OCI-M2 (cell line): ENCODE data around the gene TXN2.
A peak's percentile ranks its signal among the peaks of the same experiment; 100 is the strongest.
"Not testable (repeated sequence)": the region's sequence is repeated elsewhere in the genome, so short reads cannot be mapped to it uniquely, and the experiment has no call there.

ENCODE experiments used
- DNase-seq: peaks from one replicate; lab custom pipeline; 2025; ENCODE audit not compliant: unreplicated experiment; lab: John Stamatoyannopoulos, UW

Gene TXN2, protein sequence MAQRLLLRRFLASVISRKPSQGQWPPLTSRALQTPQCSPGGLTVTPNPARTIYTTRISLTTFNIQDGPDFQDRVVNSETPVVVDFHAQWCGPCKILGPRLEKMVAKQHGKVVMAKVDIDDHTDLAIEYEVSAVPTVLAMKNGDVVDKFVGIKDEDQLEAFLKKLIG

GRCh38 chr22:36481393-36482168 is at the start of gene TXN2:
Gene TXN2, minus strand, starts transcription at chr22:36481640. Its CDS starts 803 bp downstream, at chr22:36480837.
- DNase-seq = peak; percentile 43

DNA sequence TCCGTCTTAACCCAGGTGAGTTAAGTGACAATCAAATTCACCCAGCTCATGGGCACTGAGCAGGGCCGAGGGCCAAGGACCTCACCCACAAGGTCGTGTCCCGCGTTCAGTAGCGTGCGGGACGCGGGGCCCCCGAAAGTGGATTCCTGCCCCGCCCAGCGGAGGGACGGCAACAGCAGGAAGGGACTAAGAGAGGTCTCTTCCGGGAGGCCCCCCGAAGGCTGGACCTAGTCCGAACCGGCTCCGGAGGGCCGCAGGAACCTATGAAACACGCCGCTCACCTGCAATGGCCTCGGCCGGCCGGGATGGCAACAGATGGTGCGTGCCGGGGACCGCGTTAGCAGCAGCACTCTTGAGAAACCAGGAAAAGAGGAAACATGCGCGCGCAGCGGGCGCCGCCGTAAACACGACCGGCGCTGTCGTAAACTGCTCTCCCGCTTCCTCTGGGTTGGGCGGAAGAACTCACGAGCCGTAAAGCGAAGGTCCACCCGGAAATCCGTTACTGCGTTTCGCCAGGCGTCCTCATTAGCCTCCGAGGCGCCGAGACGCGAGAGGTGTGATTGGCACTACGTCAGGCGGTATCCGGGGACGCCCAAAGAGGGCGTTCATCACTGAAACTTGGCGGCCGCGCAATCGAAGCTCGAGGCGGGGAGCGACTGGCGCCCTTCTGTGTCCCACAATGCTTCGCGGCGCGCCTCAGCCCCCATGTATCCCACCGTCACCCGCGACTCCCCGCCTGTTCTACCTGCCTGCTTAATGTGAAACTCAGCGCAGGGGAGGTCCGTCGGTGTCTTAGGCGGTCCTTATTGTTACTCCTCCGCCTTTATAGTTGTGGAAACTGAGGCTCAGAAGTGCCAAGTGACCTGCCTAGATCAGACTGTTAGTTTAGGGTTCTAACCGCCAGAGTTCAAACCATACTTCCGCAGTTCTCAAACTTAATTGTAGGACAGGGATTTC is 47.6 kb upstream of the TXN2 start, which contains the start of gene EIF3D:
Gene EIF3D (minus strand): TSS at position 372 of the 957 bp plus-strand sequence. CDS start 3,045 bp downstream, outside the sequence.
- DNase-seq = peak; percentile 92

GRCh38 chr22:36528341-36528740 is 46.9 kb upstream of the TXN2 start:
- no peak for DNase-seq

GRCh38 chr22:36522662-36523061 is 41.2 kb upstream of the TXN2 start:
- no peak for DNase-seq

DNA sequence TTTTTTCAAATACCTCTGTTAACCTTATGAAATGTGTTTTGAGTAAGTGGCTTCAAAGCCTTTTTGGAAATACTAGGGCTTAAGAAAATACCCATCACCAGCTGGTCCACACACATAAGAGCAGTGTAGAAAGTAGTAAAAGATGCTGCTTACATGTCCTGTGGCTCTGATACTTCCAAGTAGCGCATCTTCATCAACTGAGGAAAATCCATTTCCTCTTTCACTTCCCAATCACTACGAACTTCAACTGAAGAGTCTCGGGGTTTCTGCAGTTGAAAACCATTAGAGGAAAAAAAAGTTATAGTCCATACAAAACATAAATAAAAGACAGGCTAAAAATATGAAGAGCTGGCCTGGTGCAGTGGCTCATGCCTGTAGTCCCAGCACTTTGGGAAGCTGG is 39.0 kb upstream of the TXN2 start:
- DNase-seq = no peak

GRCh38 chr22:36519906-36520305 is 38.5 kb upstream of the TXN2 start:
- DNase-seq = not testable (repeated sequence)

GRCh38 chr22:36514766-36515165 is 33.3 kb upstream of the TXN2 start:
- no peak for DNase-seq

- DNase-seq = no peak
Measured at GRCh38 chr22:36512991-36513390, 31.6 kb upstream of the TXN2 start.

- no peak for DNase-seq
Measured at GRCh38 chr22:36512333-36512732, 30.9 kb upstream of the TXN2 start.

GRCh38 chr22:36510966-36511881 is 29.8 kb upstream of the TXN2 start:
- no peak for DNase-seq

- no peak for DNase-seq
Measured at GRCh38 chr22:36510384-36510783, 28.9 kb upstream of the TXN2 start.

DNA sequence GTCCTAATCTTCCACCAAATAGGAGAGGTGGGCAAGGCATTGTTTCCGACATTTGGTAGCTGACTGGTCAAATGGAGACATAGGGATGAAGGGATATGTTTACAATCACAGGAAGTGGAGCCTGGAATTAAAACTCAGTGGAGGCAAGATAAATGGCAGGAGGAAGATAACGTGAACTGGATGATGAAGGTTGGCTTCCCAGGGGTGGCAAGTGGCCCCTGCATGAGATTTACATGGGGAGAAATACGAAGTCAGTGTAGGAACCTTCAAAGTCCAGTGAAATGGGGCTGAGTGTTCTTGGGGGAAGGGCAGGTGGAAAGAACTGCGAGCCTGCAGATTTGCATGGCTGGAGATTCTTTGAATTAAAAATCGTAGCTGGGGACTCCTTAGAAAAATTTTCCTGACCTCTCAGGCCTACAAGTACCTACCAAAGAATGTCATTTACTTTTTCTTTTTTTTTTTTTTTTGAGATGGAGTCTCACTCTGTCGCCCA is 26.1 kb upstream of the TXN2 start:
- DNase-seq = no peak

DNA sequence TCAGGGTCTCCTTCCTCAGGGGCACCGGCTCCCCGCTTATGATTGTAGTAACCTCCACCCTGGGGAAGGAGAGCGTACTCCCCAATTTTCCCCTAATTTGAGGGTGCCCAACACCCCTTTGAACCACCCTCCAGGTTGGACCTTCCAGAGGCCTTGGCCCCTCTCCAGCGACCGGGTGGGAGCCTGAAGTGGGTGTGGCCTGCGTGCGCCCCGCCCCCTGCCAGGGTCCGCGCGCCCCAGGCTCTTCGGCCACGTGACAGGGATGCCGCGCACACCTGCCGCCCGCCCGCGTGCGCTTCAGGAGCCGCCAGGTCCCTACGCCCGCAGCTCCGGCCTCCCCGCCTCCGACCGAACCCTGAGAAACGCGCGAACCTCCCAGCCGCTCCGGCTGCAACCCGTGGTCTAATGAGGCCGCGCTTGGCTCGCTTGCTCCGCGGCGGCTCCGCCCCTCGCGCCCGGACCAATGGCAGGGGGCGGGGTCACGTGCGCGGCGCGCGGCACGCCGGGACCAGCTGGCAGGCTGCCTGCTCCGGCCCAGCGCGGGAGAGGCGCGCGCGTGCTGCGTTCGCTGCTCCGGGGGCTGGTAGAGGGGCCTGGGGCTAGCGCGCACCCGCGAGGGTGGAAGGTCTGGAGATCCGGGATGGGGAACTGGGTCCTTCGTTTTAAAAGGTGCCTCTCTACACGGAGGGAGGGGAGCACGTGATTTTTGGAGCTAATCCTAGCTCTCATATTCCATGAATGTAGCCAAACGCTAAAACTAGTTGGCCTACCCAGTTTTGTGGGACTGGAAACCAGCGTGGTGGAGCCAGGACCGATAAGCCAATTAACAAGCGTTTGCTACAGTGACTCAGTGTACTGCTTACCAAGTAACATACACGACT is 25.4 kb upstream of the TXN2 start, which contains the start of gene FOXRED2:
Gene FOXRED2 (minus strand): TSS at position 404 of the 881 bp plus-strand sequence. CDS start 618 bp downstream, outside the sequence.
- peak; percentile 55 for DNase-seq

- no peak for DNase-seq
Measured at GRCh38 chr22:36505998-36506635, 24.7 kb upstream of the TXN2 start.

DNA sequence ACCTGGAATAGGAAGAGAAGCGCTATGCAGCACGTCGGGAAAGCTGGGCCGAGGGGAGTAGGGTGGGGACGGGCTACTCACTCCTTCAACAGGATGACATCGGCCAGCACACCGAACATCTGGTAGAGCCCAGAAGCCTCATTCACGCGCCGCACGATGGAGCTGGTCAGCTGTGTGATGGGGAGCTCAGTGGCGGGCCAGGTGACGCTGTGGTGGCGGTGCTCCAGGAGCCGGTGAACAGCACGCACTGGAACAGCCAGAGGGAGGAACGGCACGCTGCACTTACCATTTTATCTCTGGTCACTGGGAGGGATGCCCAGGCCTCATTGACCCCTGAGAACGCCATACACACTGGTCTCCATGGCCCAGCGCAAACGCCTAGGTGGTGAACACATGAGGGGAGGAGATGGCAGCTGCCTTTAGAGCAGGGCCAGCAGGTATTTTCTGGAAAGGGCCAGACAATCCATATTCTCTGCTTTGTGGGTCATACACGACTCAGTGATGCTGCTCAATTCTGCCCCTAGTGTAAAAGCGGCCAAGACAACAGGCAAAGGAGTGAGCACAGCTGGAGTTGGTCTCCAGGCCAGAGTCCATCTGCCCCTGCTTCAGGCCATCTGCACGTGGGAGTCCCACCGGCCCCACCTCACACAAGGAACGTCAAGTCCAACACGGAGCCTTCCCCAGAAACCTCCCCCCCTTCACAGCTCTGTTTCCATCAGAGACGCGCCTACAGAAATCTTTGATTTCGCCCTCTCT is 16.6 kb upstream of the TXN2 start:
- DNase-seq = no peak

DNA sequence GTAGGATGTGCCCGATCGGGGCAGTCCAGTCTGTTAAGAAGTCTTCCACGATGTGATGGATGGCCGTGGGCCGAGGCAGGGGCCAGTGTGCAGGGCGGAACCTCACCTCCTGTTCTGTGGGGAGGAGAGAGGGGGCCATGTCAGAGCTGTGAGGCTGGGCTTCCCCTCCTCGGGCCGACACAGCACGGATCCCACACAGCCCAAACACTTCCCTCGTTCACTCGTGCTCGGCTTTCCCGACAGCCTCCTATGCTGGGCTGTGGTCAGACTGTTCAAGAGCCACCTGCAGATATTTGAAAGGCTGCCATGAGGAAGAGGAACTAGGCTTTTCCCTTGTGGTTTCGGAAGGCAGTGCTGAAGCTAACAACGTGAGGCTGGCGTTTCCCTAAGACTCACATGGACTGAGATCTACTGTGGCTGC is 12.3 kb upstream of the TXN2 start:
- DNase-seq = no peak

GRCh38 chr22:36492109-36492508 is 10.7 kb upstream of the TXN2 start:
- no peak for DNase-seq

- DNase-seq = no peak
Measured at GRCh38 chr22:36491155-36491554, 9.7 kb upstream of the TXN2 start.
